Measurements from ENCODE around the gene DXO.

Gene DXO

DNA sequence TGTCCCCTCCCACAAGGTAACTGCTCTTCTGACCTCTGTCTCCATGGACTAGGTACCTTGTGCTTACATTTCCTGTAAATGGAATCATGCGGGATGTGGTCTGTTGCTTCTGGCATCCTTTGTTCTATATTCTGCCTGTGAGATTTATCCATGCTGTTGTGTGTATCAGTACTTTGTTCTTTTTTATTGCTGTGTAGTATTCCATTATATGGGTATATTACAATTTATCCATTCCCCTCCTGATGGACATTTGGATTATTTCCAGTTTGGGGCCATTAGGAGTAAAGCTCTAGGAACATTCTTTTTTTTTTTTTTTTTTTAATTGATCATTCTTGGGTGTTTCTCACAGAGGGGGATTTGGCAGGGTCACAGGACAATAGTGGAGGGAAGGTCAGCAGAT, 41.0 kb downstream of the DXO start:
- H3K4me1 ChIP-seq (ENCODE audit: insufficient read depth, low read length) = no peaks in the 10 kb centered on the region
- no peaks in the 10 kb centered on the region for H3K9me3 ChIP-seq (ENCODE audit: insufficient read depth, low read length, severe bottlenecking)
- peaks cover 1% of the 10 kb centered on the region for H3K27me3 ChIP-seq (ENCODE audit: insufficient read depth, low read length, poor library complexity)
- no peak overlapping the region for H3K4me2 ChIP-seq (ENCODE audit: insufficient read depth, low read length)
- TF ChIP-seq EZH2 (IDR thresholded peaks at IDR 0.05; ENCODE audit: borderline replicate concordance, low read depth, low read length, severe bottlenecking) = no peak
- no peaks in the 10 kb centered on the region for H4K20me1 ChIP-seq (ENCODE audit: insufficient read depth, low read length)
- H3K79me2 ChIP-seq (ENCODE audit: insufficient read depth, low read length) = no peaks in the 10 kb centered on the region
- ATAC-seq (ENCODE audit: insufficient read depth, low read depth) (no peak), DNase-seq (no peak)
- H3K36me3 ChIP-seq (ENCODE audit: insufficient read depth, low read length) = no peaks in the 10 kb centered on the region
- no peak overlapping the region for H3K27ac ChIP-seq (ENCODE audit: low read length)
- no peak overlapping the region for H3K9ac ChIP-seq (ENCODE audit: low read depth, low read length)
- no peak overlapping the region for H3K4me3 ChIP-seq (ENCODE audit: low read depth in 1 of 2, low read length in 2 of 2)
- H2AFZ ChIP-seq (ENCODE audit: low read depth, low read length) = no peak overlapping the region

DNA sequence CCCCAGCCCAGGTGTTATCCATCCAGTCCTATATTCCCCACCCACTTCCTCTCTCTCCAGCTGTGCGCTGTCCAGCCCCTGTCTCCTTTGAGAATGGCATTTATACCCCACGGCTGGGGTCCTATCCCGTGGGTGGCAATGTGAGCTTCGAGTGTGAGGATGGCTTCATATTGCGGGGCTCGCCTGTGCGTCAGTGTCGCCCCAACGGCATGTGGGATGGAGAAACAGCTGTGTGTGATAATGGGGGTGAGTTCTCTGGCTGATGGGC, 43.3 kb downstream of the DXO start:
- no peaks in the 10 kb centered on the region for H3K79me2 ChIP-seq (ENCODE audit: insufficient read depth, low read length)
- H4K20me1 ChIP-seq (ENCODE audit: insufficient read depth, low read length) = no peaks in the 10 kb centered on the region
- H2AFZ ChIP-seq (ENCODE audit: low read depth, low read length) = no peak overlapping the region
- no peaks in the 10 kb centered on the region for H3K4me1 ChIP-seq (ENCODE audit: insufficient read depth, low read length)
- TF ChIP-seq EZH2 (IDR thresholded peaks at IDR 0.05; ENCODE audit: borderline replicate concordance, low read depth, low read length, severe bottlenecking) (no peak), CTCF (IDR thresholded peaks at IDR 0.05; ENCODE audit: borderline replicate concordance, extremely low read depth, low read length, poor library complexity, severe bottlenecking) (no peak)
- no peak overlapping the region for H3K27ac ChIP-seq (ENCODE audit: low read length)
- H3K4me3 ChIP-seq (ENCODE audit: low read depth in 1 of 2, low read length in 2 of 2) = no peak overlapping the region
- H3K9ac ChIP-seq (ENCODE audit: low read depth, low read length) = no peak overlapping the region
- H3K36me3 ChIP-seq (ENCODE audit: insufficient read depth, low read length) = no peaks in the 10 kb centered on the region
- H3K9me3 ChIP-seq (ENCODE audit: insufficient read depth, low read length, severe bottlenecking) = no peaks in the 10 kb centered on the region
- H3K27me3 ChIP-seq (ENCODE audit: insufficient read depth, low read length, poor library complexity) = peaks cover 3% of the 10 kb centered on the region
- no peak for DNase-seq
- no peak overlapping the region for H3K4me2 ChIP-seq (ENCODE audit: insufficient read depth, low read length)
- ATAC-seq (ENCODE audit: insufficient read depth, low read depth) = no peak

GRCh38 chr6:31927863-31928671, 43.9 kb downstream of the DXO start:
- H3K9me3 ChIP-seq (ENCODE audit: insufficient read depth, low read length, severe bottlenecking) = no peaks in the 10 kb centered on the region
- no peak overlapping the region for H2AFZ ChIP-seq (ENCODE audit: low read depth, low read length)
- ATAC-seq (ENCODE audit: insufficient read depth, low read depth) = no peak
- no peak overlapping the region for H3K4me3 ChIP-seq (ENCODE audit: low read depth in 1 of 2, low read length in 2 of 2)
- TF ChIP-seq CTCF (IDR thresholded peaks at IDR 0.05; ENCODE audit: borderline replicate concordance, extremely low read depth, low read length, poor library complexity, severe bottlenecking) (no peak), EZH2 (IDR thresholded peaks at IDR 0.05; ENCODE audit: borderline replicate concordance, low read depth, low read length, severe bottlenecking) (no peak)
- no peak overlapping the region for H3K27ac ChIP-seq (ENCODE audit: low read length)
- H3K79me2 ChIP-seq (ENCODE audit: insufficient read depth, low read length) = no peaks in the 10 kb centered on the region
- H3K27me3 ChIP-seq (ENCODE audit: insufficient read depth, low read length, poor library complexity) = peaks cover 3% of the 10 kb centered on the region
- no peak overlapping the region for H3K4me2 ChIP-seq (ENCODE audit: insufficient read depth, low read length)
- DNase-seq = no peak
- no peaks in the 10 kb centered on the region for H4K20me1 ChIP-seq (ENCODE audit: insufficient read depth, low read length)
- H3K36me3 ChIP-seq (ENCODE audit: insufficient read depth, low read length) = no peaks in the 10 kb centered on the region
- H3K9ac ChIP-seq (ENCODE audit: low read depth, low read length) = no peak overlapping the region
- no peaks in the 10 kb centered on the region for H3K4me1 ChIP-seq (ENCODE audit: insufficient read depth, low read length)

DNA sequence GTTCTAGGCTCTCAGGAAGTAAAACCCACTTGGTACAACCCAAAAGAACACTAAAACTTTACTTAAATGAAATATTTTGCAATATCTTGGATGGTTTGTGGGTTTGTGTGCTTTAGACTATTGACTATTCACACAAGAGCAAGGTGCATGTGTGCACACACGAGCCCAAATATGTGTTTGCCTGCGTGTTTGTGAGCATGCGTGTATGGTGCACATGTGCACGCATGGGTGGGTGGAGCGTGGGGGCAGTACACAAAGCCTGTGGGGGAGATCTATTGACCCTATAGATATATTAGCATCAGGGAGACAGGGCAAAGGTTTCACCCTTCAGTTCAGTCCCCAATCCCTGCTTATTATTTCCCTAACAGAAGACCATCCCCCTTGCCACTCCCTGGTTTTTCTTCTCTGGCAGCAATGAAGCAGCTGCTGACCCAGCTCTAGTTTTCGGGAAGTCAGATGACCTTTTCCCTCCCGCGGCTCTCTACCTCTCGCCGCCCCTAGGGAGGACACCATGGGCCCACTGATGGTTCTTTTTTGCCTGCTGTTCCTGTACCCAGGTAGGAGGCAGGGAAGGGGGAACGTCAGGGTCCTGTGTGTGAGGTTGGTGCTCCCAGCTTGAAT, 44.6 kb downstream of the DXO start, which contains the start of gene C2:
Gene C2, plus strand, starts transcription at position 476 of the 621 bp plus-strand sequence. Its CDS starts 36 bp downstream, at position 512.
- TF ChIP-seq CTCF (IDR thresholded peaks at IDR 0.05; ENCODE audit: borderline replicate concordance, extremely low read depth, low read length, poor library complexity, severe bottlenecking) (no peak), EZH2 (IDR thresholded peaks at IDR 0.05; ENCODE audit: borderline replicate concordance, low read depth, low read length, severe bottlenecking) (no peak)
- Histone ChIP-seq H3K27me3 (ENCODE audit: insufficient read depth, low read length, poor library complexity) (peaks cover 3% of the 10 kb centered on the region), H3K9me3 (ENCODE audit: insufficient read depth, low read length, severe bottlenecking) (no peaks in the 10 kb centered on the region), H3K27ac (ENCODE audit: low read length) (no peak within 1 kb of the TSS), H3K4me2 (ENCODE audit: insufficient read depth, low read length) (no peak within 1 kb of the TSS), H2AFZ (ENCODE audit: low read depth, low read length) (no peak within 1 kb of the TSS), H4K20me1 (ENCODE audit: insufficient read depth, low read length) (no peaks in the 10 kb centered on the region), H3K9ac (ENCODE audit: low read depth, low read length) (no peak within 1 kb of the TSS), H3K4me3 (ENCODE audit: low read depth in 1 of 2, low read length in 2 of 2) (no peak within 1 kb of the TSS), H3K36me3 (ENCODE audit: insufficient read depth, low read length) (no peaks in the 10 kb centered on the region), H3K4me1 (ENCODE audit: insufficient read depth, low read length) (no peaks in the 10 kb centered on the region), H3K79me2 (ENCODE audit: insufficient read depth, low read length) (no peaks in the 10 kb centered on the region)
- no peak for ATAC-seq (ENCODE audit: insufficient read depth, low read depth)
- DNase-seq = no peak
